Embryonic facial prominence (tissue), 1 donor: Measurements from ENCODE around the gene RALY.

Experiments
- DNase-seq: peaks from one replicate; pipeline ENCODE4 v3.0.0-alpha.2; 2016; ENCODE audit errors: extremely low spot score

RALY gene

GRCh38 chr20:33986560-33987216, 7.0 kb upstream of the RALY start:
- DNase-seq, result no peak

DNA sequence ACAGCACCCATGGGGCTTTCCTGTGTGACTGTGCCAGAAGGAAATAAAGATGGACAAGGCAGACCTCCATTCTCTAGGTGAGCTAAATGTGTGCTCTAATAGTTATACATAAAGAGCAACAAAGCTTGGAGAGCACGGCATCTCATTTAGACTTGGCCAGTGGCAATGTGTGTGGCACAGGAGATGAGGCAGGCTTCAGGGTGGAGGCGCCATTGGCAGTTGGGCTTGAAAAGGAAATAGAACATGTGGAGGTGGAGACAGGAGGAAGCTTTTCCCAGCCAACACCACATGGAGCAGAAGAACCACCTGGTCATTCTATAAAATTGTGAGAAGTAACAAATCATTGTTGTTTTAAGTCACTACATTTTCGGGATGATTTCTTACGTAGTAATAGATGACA, 3.6 kb upstream of the RALY start:
- no peak for DNase-seq

GRCh38 chr20:33991502-33991901, 2.2 kb upstream of the RALY start:
- DNase-seq, result no peak

GRCh38 chr20:33992145-33992922, 1.4 kb upstream of the RALY start:
- no peak for DNase-seq

DNA sequence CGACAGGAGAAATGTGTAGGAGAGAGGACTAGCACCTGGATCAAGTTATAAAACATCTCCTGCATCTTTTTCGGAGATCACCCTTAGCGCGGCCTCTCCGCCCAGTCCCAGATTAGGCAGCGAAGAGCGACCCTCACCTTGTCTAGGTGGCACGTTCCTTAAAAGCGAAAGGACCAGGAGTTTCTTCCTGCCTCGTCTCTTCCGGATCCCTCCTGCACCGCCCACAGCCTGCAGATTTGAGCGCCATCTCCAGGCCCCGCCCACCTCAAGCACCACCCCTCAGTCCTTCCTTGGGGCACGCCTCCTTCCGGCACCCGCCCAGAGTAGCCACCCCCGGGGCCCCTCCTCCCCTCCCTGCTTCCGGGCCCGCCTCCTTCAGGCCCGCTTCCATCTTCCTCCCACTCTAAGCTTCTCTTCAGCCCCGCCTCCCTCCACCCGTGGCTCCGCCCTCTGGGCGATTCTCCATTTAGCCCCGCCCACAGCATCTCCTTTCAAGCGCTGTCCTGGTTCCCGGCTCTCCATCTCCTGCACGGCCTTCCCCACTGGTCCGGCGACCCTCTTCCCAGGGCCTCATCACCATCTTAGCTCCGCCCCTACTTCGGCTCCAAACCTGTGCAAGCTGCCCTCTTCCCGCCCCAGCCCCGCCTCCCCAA, 662 bp upstream of the RALY start:
- peak; percentile 99 for DNase-seq

- DNase-seq, result peak; percentile 61
Measured at GRCh38 chr20:33994222-33994913, 657 bp downstream of the RALY start.

GRCh38 chr20:33995053-33995831, 1.5 kb downstream of the RALY start:
- DNase-seq, result no peak

- no peak for DNase-seq
Measured at GRCh38 chr20:33999025-33999649, 5.4 kb downstream of the RALY start.

DNA sequence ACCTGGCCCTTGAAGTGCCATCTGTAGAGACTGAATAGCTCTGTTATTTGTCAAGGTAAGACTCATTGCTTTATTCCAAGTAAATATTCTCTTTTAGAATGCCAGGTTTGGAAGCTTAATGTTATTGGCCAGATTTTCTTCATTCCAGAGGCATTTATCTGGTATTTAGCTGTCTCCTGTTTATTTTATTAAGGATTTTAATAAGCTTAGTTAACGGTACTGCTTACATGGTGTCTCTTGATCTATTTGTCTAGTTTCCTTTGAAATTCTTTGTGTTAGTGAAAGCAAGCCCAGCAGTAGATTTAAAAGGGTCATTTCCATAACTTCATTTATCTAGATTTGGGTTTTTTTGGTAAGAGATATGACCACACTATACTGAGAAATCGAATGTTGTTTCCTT, 7.7 kb downstream of the RALY start:
- DNase-seq, result no peak

DNA sequence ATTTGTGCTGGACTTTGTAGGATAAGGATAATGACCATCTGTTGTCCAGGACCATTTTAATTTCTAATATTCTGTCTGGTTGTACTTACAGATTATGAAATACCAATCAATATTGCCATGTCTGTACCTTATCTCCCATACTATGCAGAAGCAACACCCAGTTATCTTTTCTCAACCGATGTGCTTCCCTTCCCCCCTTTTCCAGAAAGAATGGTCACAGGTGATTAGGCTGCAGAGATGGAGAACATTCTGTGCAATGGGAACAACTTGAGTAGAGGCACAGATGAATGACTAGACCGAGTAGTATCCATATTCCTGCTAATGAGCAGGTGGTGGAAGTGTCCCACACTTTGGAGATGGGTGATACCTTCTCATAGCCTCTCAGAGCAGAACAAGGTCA, 10.5 kb downstream of the RALY start:
- DNase-seq, result no peak

GRCh38 chr20:34004790-34005457, 11.2 kb downstream of the RALY start:
- DNase-seq, result no peak

- no peak for DNase-seq
Measured at GRCh38 chr20:34006619-34007018, 12.9 kb downstream of the RALY start.

DNA sequence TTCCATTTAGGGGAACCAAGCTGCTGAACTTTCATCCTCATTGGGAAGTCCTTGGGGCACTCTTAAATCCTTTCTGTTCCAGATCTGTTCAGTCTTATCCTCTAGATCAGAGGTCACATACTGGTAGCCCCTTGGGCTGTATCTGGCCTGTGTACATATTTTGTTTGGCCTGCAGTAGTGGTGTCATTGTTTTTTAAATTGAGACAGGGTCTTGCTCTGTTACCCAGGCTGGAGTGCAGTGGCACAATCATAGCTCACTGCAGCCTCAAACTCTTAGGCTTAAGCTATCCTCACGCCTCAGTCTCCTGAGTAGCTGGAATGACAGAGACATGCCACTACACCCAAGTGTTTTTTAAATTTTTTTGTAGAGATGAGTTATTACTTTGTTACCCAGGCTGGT, 14.8 kb downstream of the RALY start:
- DNase-seq, result no peak

- no peak for DNase-seq
Measured at GRCh38 chr20:34010405-34010931, 16.8 kb downstream of the RALY start.

DNA sequence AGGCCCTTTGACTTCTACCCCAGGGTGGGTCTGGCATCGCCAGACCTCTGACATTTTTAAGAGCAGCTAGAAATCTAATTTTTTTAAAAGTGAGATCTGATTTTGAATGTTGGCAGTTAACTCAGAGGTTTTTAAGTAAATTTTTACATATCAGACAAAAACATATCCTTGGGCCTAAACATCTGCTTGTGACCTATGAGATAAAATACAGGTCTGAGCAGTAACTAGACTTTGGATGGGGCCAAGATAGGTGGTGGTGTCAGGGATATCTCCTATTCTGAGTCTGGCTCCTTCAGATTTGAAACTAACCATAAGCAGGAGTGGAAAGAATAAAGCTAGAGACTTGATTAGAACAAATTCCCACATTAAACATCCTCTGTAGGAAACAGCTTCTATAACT, 17.6 kb downstream of the RALY start:
- DNase-seq, result no peak

GRCh38 chr20:34012330-34012729, 18.6 kb downstream of the RALY start:
- no peak for DNase-seq

- DNase-seq, result no peak
Measured at GRCh38 chr20:34012735-34013134, 19.0 kb downstream of the RALY start.

- DNase-seq, result no peak
Measured at GRCh38 chr20:34013554-34013953, 19.8 kb downstream of the RALY start.

DNA sequence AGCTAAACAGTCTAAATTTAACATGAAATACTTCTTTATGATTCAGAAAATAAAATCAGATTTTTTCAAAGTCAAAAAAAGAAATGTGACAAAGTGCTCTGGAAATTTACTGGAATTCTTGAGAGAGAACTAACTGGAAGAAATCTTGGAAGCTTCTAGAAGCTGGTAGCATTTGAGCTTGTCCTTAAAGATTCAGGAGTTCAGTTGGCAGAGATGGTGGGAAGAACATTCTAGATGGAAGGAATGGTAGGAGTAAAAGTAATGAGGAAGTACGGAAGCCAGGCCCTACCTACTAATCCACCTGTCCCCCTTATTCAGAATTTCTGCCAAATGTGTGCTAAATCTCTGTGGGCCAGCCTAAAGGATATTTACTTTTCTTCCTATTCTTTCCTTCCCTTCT, 21.2 kb downstream of the RALY start:
- DNase-seq, result no peak
